ENCODE data around the gene THSD7B. TPM values are rescaled to one million over a fixed set of nuclear protein-coding genes. Genes with fewer than 3 reads are reported as not detected.

THSD7B gene
- total RNA-seq, 1 donor from 2014 or later = 1.2 TPM

GRCh38 chr2:136809998-136810397, 44.7 kb downstream of the THSD7B start:
- Histone ChIP-seq H4K20me1 (ENCODE audit: low read depth) (no peaks in the 10 kb centered on the region), H3F3A (ENCODE audit: low read depth) (no peaks in the 10 kb centered on the region), H3K4me3 (no peak overlapping the region), H3K9ac (no peak overlapping the region), H3K27ac (no peak overlapping the region), H3K9me3 (ENCODE audit: low read depth) (no peaks in the 10 kb centered on the region), H3K4me1 (no peaks in the 10 kb centered on the region), H2AFZ (replicated peaks) (no peak overlapping the region), H3K36me3 (no peaks in the 10 kb centered on the region), H3K27me3 (no peaks in the 10 kb centered on the region), H3K4me2 (no peak overlapping the region), H3K79me2 (ENCODE audit: low read depth) (no peaks in the 10 kb centered on the region)
- no peak overlapping the region for H3K27ac Mint-ChIP-seq
- H3K36me3 Mint-ChIP-seq = no peaks in the 10 kb centered on the region
- DNase-seq (ENCODE audit: low spot score) = no peak
- no peak overlapping the region for H3K4me3 Mint-ChIP-seq
- TF ChIP-seq, protein P1, sequence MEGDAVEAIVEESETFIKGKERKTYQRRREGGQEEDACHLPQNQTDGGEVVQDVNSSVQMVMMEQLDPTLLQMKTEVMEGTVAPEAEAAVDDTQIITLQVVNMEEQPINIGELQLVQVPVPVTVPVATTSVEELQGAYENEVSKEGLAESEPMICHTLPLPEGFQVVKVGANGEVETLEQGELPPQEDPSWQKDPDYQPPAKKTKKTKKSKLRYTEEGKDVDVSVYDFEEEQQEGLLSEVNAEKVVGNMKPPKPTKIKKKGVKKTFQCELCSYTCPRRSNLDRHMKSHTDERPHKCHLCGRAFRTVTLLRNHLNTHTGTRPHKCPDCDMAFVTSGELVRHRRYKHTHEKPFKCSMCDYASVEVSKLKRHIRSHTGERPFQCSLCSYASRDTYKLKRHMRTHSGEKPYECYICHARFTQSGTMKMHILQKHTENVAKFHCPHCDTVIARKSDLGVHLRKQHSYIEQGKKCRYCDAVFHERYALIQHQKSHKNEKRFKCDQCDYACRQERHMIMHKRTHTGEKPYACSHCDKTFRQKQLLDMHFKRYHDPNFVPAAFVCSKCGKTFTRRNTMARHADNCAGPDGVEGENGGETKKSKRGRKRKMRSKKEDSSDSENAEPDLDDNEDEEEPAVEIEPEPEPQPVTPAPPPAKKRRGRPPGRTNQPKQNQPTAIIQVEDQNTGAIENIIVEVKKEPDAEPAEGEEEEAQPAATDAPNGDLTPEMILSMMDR (IDR thresholded peaks at IDR 0.05) = no peak
- TF ChIP-seq EZH2phosphoT487 (IDR thresholded peaks at IDR 0.05) (no peak), EZH2 (IDR thresholded peaks at IDR 0.05) (no peak)
- no peaks in the 10 kb centered on the region for H3K9me3 Mint-ChIP-seq
- peaks cover 3% of the 10 kb centered on the region for H3K27me3 Mint-ChIP-seq (ENCODE audit: insufficient read depth, low read depth)
- peaks cover 3% of the 10 kb centered on the region for H3K4me1 Mint-ChIP-seq

- H3K4me1 Mint-ChIP-seq = peaks cover 9% of the 10 kb centered on the region
- no peak for DNase-seq (ENCODE audit: low spot score)
- Histone ChIP-seq H3K27me3 (no peaks in the 10 kb centered on the region), H3K4me3 (no peak overlapping the region), H3K9ac (no peak overlapping the region), H3K27ac (no peak overlapping the region), H4K20me1 (ENCODE audit: low read depth) (no peaks in the 10 kb centered on the region), H3F3A (ENCODE audit: low read depth) (no peaks in the 10 kb centered on the region), H2AFZ (replicated peaks) (no peak overlapping the region), H3K79me2 (ENCODE audit: low read depth) (no peaks in the 10 kb centered on the region), H3K4me2 (no peak overlapping the region), H3K4me1 (no peaks in the 10 kb centered on the region), H3K36me3 (no peaks in the 10 kb centered on the region), H3K9me3 (ENCODE audit: low read depth) (no peaks in the 10 kb centered on the region)
- H3K4me3 Mint-ChIP-seq = no peak overlapping the region
- TF ChIP-seq, protein P1 (IDR thresholded peaks at IDR 0.05) = no peak
- TF ChIP-seq EZH2 (IDR thresholded peaks at IDR 0.05) = no peak
- TF ChIP-seq EZH2phosphoT487 (IDR thresholded peaks at IDR 0.05) = no peak
- no peaks in the 10 kb centered on the region for H3K27me3 Mint-ChIP-seq (ENCODE audit: insufficient read depth, low read depth)
- H3K36me3 Mint-ChIP-seq = no peaks in the 10 kb centered on the region
- no peak overlapping the region for H3K27ac Mint-ChIP-seq
- H3K9me3 Mint-ChIP-seq = no peaks in the 10 kb centered on the region
These were observed 53.5 kb downstream of the THSD7B start for GRCh38 chr2:136818839-136819238.

GRCh38 chr2:136823291-136823690, 57.9 kb downstream of the THSD7B start:
- no peak overlapping the region for H3K4me3 Mint-ChIP-seq
- Histone ChIP-seq H3K4me3 (no peak overlapping the region), H3K27ac (no peak overlapping the region), H3K4me1 (no peaks in the 10 kb centered on the region), H3K9ac (no peak overlapping the region), H3K4me2 (no peak overlapping the region), H3K9me3 (ENCODE audit: low read depth) (no peaks in the 10 kb centered on the region), H3K36me3 (no peaks in the 10 kb centered on the region), H4K20me1 (ENCODE audit: low read depth) (no peaks in the 10 kb centered on the region), H3K27me3 (no peaks in the 10 kb centered on the region), H3K79me2 (ENCODE audit: low read depth) (no peaks in the 10 kb centered on the region), H3F3A (ENCODE audit: low read depth) (no peaks in the 10 kb centered on the region), H2AFZ (replicated peaks) (no peak overlapping the region)
- no peak overlapping the region for H3K27ac Mint-ChIP-seq
- H3K36me3 Mint-ChIP-seq = no peaks in the 10 kb centered on the region
- TF ChIP-seq EZH2 (IDR thresholded peaks at IDR 0.05) = no peak
- H3K9me3 Mint-ChIP-seq = no peaks in the 10 kb centered on the region
- no peak for DNase-seq (ENCODE audit: low spot score)
- no peaks in the 10 kb centered on the region for H3K27me3 Mint-ChIP-seq (ENCODE audit: insufficient read depth, low read depth)
- H3K4me1 Mint-ChIP-seq = peaks cover 8% of the 10 kb centered on the region

DNA sequence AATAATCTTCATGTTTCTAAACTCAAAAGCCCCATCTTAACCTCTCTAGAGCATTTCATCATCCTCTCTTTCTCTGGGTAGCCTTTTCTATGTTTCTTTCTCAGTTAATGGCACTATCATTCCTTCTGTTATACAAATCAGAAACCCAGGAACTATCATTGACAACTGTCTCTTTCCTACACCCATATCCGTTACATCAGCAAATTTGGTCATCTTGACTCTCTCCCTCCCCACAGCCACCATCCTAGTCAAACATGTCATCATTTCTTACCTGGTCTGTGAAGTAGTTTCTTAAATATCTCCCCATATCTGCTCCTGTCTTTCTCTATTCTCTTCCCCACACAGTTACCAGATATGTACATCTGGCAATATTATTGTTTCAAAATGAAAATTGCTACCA, 62.8 kb downstream of the THSD7B start:
- H3K36me3 ChIP-seq = no peaks in the 10 kb centered on the region
- H3K36me3 Mint-ChIP-seq = no peaks in the 10 kb centered on the region
- H3K27ac Mint-ChIP-seq = no peak overlapping the region

More for the DNA sequence above, 62.8 kb downstream of the THSD7B start:
- Histone ChIP-seq H3K9ac (no peak overlapping the region), H3K4me3 (no peak overlapping the region), H3F3A (ENCODE audit: low read depth) (no peaks in the 10 kb centered on the region), H3K4me1 (no peaks in the 10 kb centered on the region), H3K27ac (no peak overlapping the region), H4K20me1 (ENCODE audit: low read depth) (no peaks in the 10 kb centered on the region), H2AFZ (replicated peaks) (no peak overlapping the region), H3K4me2 (no peak overlapping the region), H3K27me3 (no peaks in the 10 kb centered on the region), H3K9me3 (ENCODE audit: low read depth) (no peaks in the 10 kb centered on the region), H3K79me2 (ENCODE audit: low read depth) (no peaks in the 10 kb centered on the region)
- TF ChIP-seq EZH2 (IDR thresholded peaks at IDR 0.05) (no peak), EZH2phosphoT487 (IDR thresholded peaks at IDR 0.05) (no peak)
- TF ChIP-seq, protein P1 (IDR thresholded peaks at IDR 0.05) = no peak
- Mint-ChIP-seq H3K4me1 (no peaks in the 10 kb centered on the region), H3K27me3 (ENCODE audit: insufficient read depth, low read depth) (no peaks in the 10 kb centered on the region), H3K4me3 (no peak overlapping the region), H3K9me3 (no peaks in the 10 kb centered on the region)
- no peak for DNase-seq (ENCODE audit: low spot score)

Measured in neural progenitor cell (in vitro differentiated cells).